ENCODE results near the gene PLPP3. TPM values are rescaled to one million over a fixed set of nuclear protein-coding genes. Genes with fewer than 3 reads are reported as not detected.

The PLPP3 gene
- total RNA-seq, 6 experiments from 2014 or later: 47.8 to 118 (median 65.8) TPM

DNA sequence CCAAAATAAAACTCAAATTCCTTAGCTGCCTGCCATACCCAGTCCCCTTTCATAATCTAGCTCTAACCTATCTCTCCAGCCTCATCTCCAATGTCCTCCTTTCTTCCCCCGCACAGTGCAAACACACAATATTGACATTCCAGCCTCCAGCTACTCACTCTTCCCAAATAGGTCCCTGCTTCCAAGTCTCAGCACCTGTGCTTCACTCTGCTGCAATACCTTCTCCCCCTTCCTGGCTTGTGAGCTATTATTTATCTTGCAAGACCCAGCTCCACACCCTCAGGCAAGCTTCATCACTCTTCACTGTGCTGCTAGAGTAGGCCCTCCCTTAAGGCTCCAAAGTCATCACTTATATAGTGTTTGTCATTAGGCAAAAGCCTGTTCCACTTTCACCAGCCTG is 9.7 kb downstream of the PLPP3 start:
- H3K36me3 ChIP-seq: no peaks in the 10 kb centered on the region
- WGBS (ENCODE audit: insufficient coverage, low coverage, low lambda C conversion rate, missing lambda C conversion rate): 33% methylated on average over 1 of the region's 1 CpG
- H3K9me3 ChIP-seq: no peaks in the 10 kb centered on the region
- H3K27me3 ChIP-seq: no peaks in the 10 kb centered on the region
- ATAC-seq (peak; percentile 65 to 83 (median 78)), DNase-seq (peak in 1 of 3 donors; percentile 78)
- intact Hi-C loops (cut with DNase I): no loop called here
- H3K4me1 ChIP-seq: peaks cover 0 to 87% (median 32%) of the 10 kb centered on the region in 4 donors
- no peak overlapping the region for H3K4me3 ChIP-seq
- TF ChIP-seq POLR2A (IDR thresholded peaks at IDR 0.05): no peak
- TF ChIP-seq, protein P1, sequence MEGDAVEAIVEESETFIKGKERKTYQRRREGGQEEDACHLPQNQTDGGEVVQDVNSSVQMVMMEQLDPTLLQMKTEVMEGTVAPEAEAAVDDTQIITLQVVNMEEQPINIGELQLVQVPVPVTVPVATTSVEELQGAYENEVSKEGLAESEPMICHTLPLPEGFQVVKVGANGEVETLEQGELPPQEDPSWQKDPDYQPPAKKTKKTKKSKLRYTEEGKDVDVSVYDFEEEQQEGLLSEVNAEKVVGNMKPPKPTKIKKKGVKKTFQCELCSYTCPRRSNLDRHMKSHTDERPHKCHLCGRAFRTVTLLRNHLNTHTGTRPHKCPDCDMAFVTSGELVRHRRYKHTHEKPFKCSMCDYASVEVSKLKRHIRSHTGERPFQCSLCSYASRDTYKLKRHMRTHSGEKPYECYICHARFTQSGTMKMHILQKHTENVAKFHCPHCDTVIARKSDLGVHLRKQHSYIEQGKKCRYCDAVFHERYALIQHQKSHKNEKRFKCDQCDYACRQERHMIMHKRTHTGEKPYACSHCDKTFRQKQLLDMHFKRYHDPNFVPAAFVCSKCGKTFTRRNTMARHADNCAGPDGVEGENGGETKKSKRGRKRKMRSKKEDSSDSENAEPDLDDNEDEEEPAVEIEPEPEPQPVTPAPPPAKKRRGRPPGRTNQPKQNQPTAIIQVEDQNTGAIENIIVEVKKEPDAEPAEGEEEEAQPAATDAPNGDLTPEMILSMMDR (IDR thresholded peaks at IDR 0.05): no peak
- H3K27ac ChIP-seq: peak overlapping the region; percentile 47 to 49 (median 48)

DNA sequence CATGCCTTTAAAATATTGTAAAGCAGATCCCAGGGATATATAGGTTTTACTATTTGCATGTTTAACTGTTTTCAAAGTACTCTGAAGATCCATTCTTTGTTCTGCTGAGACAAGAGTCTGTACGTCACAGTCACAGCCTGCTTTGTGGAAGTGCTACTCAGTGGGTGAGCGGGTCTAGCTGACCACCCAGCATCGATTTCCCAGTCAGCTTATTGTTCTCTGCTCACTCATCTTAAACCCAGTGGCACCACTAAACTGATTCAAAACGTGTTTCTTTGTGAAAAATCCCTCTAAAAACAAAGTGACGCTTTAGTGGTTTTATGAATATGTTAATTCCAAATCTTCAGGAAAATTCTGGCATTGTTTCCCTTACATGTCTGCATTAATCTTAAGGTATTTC is 12.4 kb downstream of the PLPP3 start:
- peaks cover 0 to 86% (median 32%) of the 10 kb centered on the region in 4 donors for H3K4me1 ChIP-seq
- no peaks in the 10 kb centered on the region for H3K27me3 ChIP-seq
- no peak for ATAC-seq
- H3K9me3 ChIP-seq: no peaks in the 10 kb centered on the region
- H3K36me3 ChIP-seq: no peaks in the 10 kb centered on the region
- no peak for TF ChIP-seq POLR2A (IDR thresholded peaks at IDR 0.05)
- no peak overlapping the region for H3K4me3 ChIP-seq
- H3K27ac ChIP-seq: peak overlapping the region; percentile 77 to 82 (median 81)
- WGBS (ENCODE audit: insufficient coverage, low coverage, low lambda C conversion rate, missing lambda C conversion rate): 44% methylated on average over 5 of the region's 5 CpGs
- no peak for DNase-seq
- intact Hi-C loops (cut with DNase I): no loop called here

DNA sequence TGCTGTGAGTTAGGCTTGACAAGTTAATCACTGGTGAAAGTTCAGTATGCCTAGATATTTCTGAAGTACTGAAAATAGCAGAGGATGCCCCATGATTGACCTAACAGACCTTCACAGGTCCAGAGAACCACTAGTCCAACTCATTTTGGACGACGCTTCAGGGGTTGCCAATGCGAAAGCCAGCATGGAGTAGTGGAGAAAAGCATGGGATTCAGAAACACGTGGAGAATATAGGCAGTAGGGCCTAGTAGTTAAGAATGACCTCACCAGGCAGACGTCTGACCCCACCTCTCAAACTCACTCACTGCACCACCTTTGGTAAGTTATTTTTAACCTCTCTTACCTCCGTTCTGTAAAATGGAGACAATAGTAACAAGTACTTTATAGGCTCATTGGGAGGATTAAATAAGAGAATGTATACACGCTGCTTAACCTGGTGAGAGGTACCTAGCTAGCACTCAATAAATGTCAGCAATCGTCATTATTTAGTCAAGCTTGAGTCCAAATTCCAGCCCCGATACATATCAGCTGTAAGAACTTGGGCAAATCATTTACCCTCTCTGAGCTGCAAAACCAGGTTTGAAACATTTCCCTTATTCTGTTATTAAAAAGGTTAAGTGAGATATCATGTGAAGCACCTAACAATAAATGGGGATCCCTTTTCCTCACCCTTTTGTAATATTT is 13.2 kb downstream of the PLPP3 start:
- Histone ChIP-seq H3K4me1 (peaks cover 0 to 86% (median 32%) of the 10 kb centered on the region in 4 donors), H3K27ac (peak overlapping the region; percentile 77 to 82 (median 81)), H3K9me3 (no peaks in the 10 kb centered on the region), H3K4me3 (peak overlapping the region in 1 of 3 donors; percentile 2), H3K36me3 (no peaks in the 10 kb centered on the region), H3K27me3 (no peaks in the 10 kb centered on the region)
- DNase-seq (no peak), ATAC-seq (peak; percentile 42 to 60 (median 44))
- intact Hi-C loops (cut with DNase I): no loop called here
- 23% methylated on average over 9 of the region's 9 CpGs for WGBS (ENCODE audit: insufficient coverage, low coverage, low lambda C conversion rate, missing lambda C conversion rate)
- TF ChIP-seq, protein P1 (IDR thresholded peaks at IDR 0.05): no peak
- TF ChIP-seq POLR2A (IDR thresholded peaks at IDR 0.05): peak; percentile 50

DNA sequence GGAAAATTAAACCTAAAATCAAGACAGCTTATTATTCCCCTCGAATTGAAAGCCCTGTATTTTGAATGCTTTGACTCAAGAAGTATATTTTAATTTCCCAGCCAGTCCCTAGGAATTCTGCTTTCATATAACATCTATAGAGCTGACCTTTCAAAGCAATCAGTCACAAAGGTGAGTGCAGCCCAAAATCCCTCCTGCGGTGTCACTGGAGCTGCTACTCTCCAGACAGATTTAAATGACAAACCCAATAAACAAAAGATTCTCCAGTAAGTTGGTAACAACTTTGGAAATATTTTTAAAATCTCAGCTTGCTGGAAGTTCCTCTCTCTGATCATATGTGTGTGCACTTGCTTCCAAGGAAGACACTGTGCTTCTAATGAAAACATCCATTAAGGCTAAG is 14.7 kb downstream of the PLPP3 start:
- intact Hi-C loops (cut with DNase I): no loop called here
- H3K36me3 ChIP-seq: no peaks in the 10 kb centered on the region
- no peaks in the 10 kb centered on the region for H3K27me3 ChIP-seq
- peaks cover 0 to 74% (median 28%) of the 10 kb centered on the region in 4 donors for H3K4me1 ChIP-seq
- H3K4me3 ChIP-seq: peak overlapping the region; percentile 2 to 25 (median 13)
- DNase-seq (no peak), ATAC-seq (no peak)
- TF ChIP-seq, protein P1 (IDR thresholded peaks at IDR 0.05): no peak
- no peak for TF ChIP-seq POLR2A (IDR thresholded peaks at IDR 0.05)
- peak overlapping the region; percentile 77 to 82 (median 81) for H3K27ac ChIP-seq
- 28% methylated on average over 2 of the region's 2 CpGs for WGBS (ENCODE audit: insufficient coverage, low coverage, low lambda C conversion rate, missing lambda C conversion rate)
- no peaks in the 10 kb centered on the region for H3K9me3 ChIP-seq

DNA sequence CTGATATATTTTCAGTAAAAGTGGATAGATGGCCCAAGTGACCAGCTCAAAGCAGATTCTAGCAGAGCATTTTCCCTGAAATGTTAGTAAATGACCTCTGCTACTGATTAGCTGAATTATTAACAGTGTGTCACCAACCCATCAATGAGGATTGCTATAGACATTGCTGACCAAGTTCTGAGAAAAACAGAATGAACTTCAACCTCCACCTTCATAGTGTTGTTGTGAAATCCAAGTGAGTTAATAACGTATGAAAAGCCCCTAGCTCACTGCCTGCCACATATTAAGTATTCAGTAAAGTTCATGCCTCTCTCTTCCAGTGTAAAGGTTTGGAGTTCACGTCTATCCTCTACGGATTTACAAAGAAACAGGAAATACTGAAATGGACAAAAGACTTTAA is 15.8 kb downstream of the PLPP3 start:
- DNase-seq: no peak
- peak; percentile 58 to 82 (median 61) for ATAC-seq
- Histone ChIP-seq H3K9me3 (no peaks in the 10 kb centered on the region), H3K4me1 (peaks cover 0 to 71% (median 24%) of the 10 kb centered on the region in 4 donors), H3K27ac (peak overlapping the region; percentile 77 to 82 (median 81)), H3K36me3 (no peaks in the 10 kb centered on the region), H3K4me3 (peak overlapping the region in 2 of 3 donors; percentile 13 to 25), H3K27me3 (no peaks in the 10 kb centered on the region)
- TF ChIP-seq, protein P1 (IDR thresholded peaks at IDR 0.05): no peak
- peak; percentile 63 for TF ChIP-seq POLR2A (IDR thresholded peaks at IDR 0.05)
- 19% methylated on average over 3 of the region's 3 CpGs for WGBS (ENCODE audit: insufficient coverage, low coverage, low lambda C conversion rate, missing lambda C conversion rate)
- intact Hi-C loops (cut with DNase I): no loop called here

Data from right lobe of liver (tissue), 6 donors.